ENCODE results near the gene MS4A18. TPM values are rescaled to one million over a fixed set of nuclear protein-coding genes. Genes with fewer than 3 reads are reported as not detected.
"Not testable (repeated sequence)": the region's sequence is repeated elsewhere in the genome, so short reads cannot be mapped to it uniquely, and the experiment has no call there.

MS4A18 gene
- not detected for total RNA-seq
- not detected for polyA plus RNA-seq
- total RNA-seq: not detected

GRCh38 chr11:60724420-60724819 is at the start of gene MS4A18:
TSS of gene MS4A18 (plus strand) at chr11:60724720.
- ChIA-PET CTCF (no interaction called here), POLR2A (no interaction called here)
- no peaks in the 10 kb centered on the region for H3K9me3 ChIP-seq (ENCODE audit: control insufficient read depth in 2 of 3, low read length in 3 of 3)
- Mint-ChIP-seq H3K27ac (peak within 1 kb of the TSS in 1 of 9 donors; percentile 60), H3K4me3 (no peak within 1 kb of the TSS), H3K27me3 (peaks cover 7 to 44% (median 33%) of the 10 kb centered on the region in 5 donors), H3K9me3 (no peaks in the 10 kb centered on the region), H3K4me1 (no peaks in the 10 kb centered on the region), H3K36me3 (no peaks in the 10 kb centered on the region)
- H3K27me3 ChIP-seq (ENCODE audit: control insufficient read depth in 2 of 2, insufficient read depth in 2 of 2, low read length in 2 of 2): no peaks in the 10 kb centered on the region
- no peak within 1 kb of the TSS for H3K4me3 ChIP-seq (ENCODE audit: low read length)
- intact Hi-C loops (cut with micrococcal nuclease): no loop called here
- no peaks in the 10 kb centered on the region for H3K4me1 ChIP-seq (ENCODE audit: control insufficient read depth in 2 of 2, insufficient read depth in 2 of 2, low read length in 2 of 2)
- H3K27ac ChIP-seq (ENCODE audit: low read depth, low read length): no peak within 1 kb of the TSS
- ATAC-seq (no peak), DNase-seq (no peak)
- no peaks in the 10 kb centered on the region for H3K36me3 ChIP-seq (ENCODE audit: control insufficient read depth in 2 of 3, insufficient read depth in 3 of 3, low read length in 3 of 3)

- H3K36me3 Mint-ChIP-seq: peaks cover 0 to 25% (median 4%) of the 10 kb centered on the region in 5 donors
- H3K27ac Mint-ChIP-seq, CTCF ChIA-PET: not testable (repeated sequence)
Measured at GRCh38 chr11:60678231-60678630, 46.3 kb upstream of the MS4A18 start.

GRCh38 chr11:60679879-60680278 is 44.6 kb upstream of the MS4A18 start:
- CTCF ChIA-PET: no interaction called here
- no peak overlapping the region for H3K4me3 Mint-ChIP-seq
- H3K27me3 Mint-ChIP-seq: peaks cover 4 to 36% (median 20%) of the 10 kb centered on the region in 5 donors
- H3K4me3 ChIP-seq (ENCODE audit: low read length): no peak overlapping the region
- intact Hi-C loops (cut with micrococcal nuclease): no loop called here
- H3K27ac Mint-ChIP-seq: no peak overlapping the region
- H3K9me3 ChIP-seq (ENCODE audit: control insufficient read depth in 2 of 3, low read length in 3 of 3): peaks cover 0 to 13% (median 0%) of the 10 kb centered on the region in 3 experiments
- POLR2A ChIA-PET: no interaction called here
- H3K27ac ChIP-seq (ENCODE audit: low read depth, low read length): no peak overlapping the region
- no peak for DNase-seq
- no peaks in the 10 kb centered on the region for H3K27me3 ChIP-seq (ENCODE audit: control insufficient read depth in 2 of 2, insufficient read depth in 2 of 2, low read length in 2 of 2)
- H3K36me3 ChIP-seq (ENCODE audit: control insufficient read depth in 2 of 3, insufficient read depth in 3 of 3, low read length in 3 of 3): no peaks in the 10 kb centered on the region
- peaks cover 0 to 25% (median 4%) of the 10 kb centered on the region in 5 donors for H3K36me3 Mint-ChIP-seq
- peaks cover 10 to 61% (median 23%) of the 10 kb centered on the region in 11 donors for H3K9me3 Mint-ChIP-seq
- peaks cover 0 to 3% (median 0%) of the 10 kb centered on the region in 7 donors for H3K4me1 Mint-ChIP-seq
- H3K4me1 ChIP-seq (ENCODE audit: control insufficient read depth in 2 of 2, insufficient read depth in 2 of 2, low read length in 2 of 2): no peaks in the 10 kb centered on the region
- no peak for ATAC-seq

More at GRCh38 chr11:60678231-60678630, 46.3 kb upstream of the MS4A18 start:
- peaks cover 10 to 71% (median 26%) of the 10 kb centered on the region in 11 donors for H3K9me3 Mint-ChIP-seq
- intact Hi-C loops (cut with micrococcal nuclease); ATAC-seq; POLR2A ChIA-PET; H3K36me3 ChIP-seq (ENCODE audit: control insufficient read depth in 2 of 3, insufficient read depth in 3 of 3, low read length in 3 of 3); H3K4me3 ChIP-seq (ENCODE audit: low read length); DNase-seq; H3K4me3 Mint-ChIP-seq; H3K27me3 ChIP-seq (ENCODE audit: control insufficient read depth in 2 of 2, insufficient read depth in 2 of 2, low read length in 2 of 2); H3K4me1 Mint-ChIP-seq; H3K4me1 ChIP-seq (ENCODE audit: control insufficient read depth in 2 of 2, insufficient read depth in 2 of 2, low read length in 2 of 2); H3K27ac ChIP-seq (ENCODE audit: low read depth, low read length): not testable (repeated sequence)
- H3K9me3 ChIP-seq (ENCODE audit: control insufficient read depth in 2 of 3, low read length in 3 of 3): peaks cover 0 to 17% (median 0%) of the 10 kb centered on the region in 3 experiments
- peaks cover 4 to 39% (median 16%) of the 10 kb centered on the region in 5 donors for H3K27me3 Mint-ChIP-seq

GRCh38 chr11:60680455-60681119 is 43.9 kb upstream of the MS4A18 start:
- H3K27ac ChIP-seq (ENCODE audit: low read depth, low read length): no peak overlapping the region
- Mint-ChIP-seq H3K9me3 (peaks cover 10 to 61% (median 23%) of the 10 kb centered on the region in 11 donors), H3K36me3 (peaks cover 0 to 25% (median 4%) of the 10 kb centered on the region in 5 donors), H3K27ac (no peak overlapping the region), H3K4me3 (no peak overlapping the region), H3K4me1 (peaks cover 0 to 3% (median 0%) of the 10 kb centered on the region in 7 donors), H3K27me3 (peaks cover 4 to 31% (median 17%) of the 10 kb centered on the region in 5 donors)
- peaks cover 0 to 13% (median 0%) of the 10 kb centered on the region in 3 experiments for H3K9me3 ChIP-seq (ENCODE audit: control insufficient read depth in 2 of 3, low read length in 3 of 3)
- no peak overlapping the region for H3K4me3 ChIP-seq (ENCODE audit: low read length)
- DNase-seq (no peak), ATAC-seq (no peak)
- no peaks in the 10 kb centered on the region for H3K4me1 ChIP-seq (ENCODE audit: control insufficient read depth in 2 of 2, insufficient read depth in 2 of 2, low read length in 2 of 2)
- intact Hi-C loops (cut with micrococcal nuclease): no loop called here
- H3K27me3 ChIP-seq (ENCODE audit: control insufficient read depth in 2 of 2, insufficient read depth in 2 of 2, low read length in 2 of 2): no peaks in the 10 kb centered on the region
- POLR2A ChIA-PET: no interaction called here
- H3K36me3 ChIP-seq (ENCODE audit: control insufficient read depth in 2 of 3, insufficient read depth in 3 of 3, low read length in 3 of 3): no peaks in the 10 kb centered on the region
- CTCF ChIA-PET: no interaction called here

- H3K4me1 Mint-ChIP-seq; H3K27me3 ChIP-seq (ENCODE audit: control insufficient read depth in 2 of 2, insufficient read depth in 2 of 2, low read length in 2 of 2); DNase-seq; H3K27ac ChIP-seq (ENCODE audit: low read depth, low read length); H3K4me3 ChIP-seq (ENCODE audit: low read length); H3K4me3 Mint-ChIP-seq; H3K9me3 ChIP-seq (ENCODE audit: control insufficient read depth in 2 of 3, low read length in 3 of 3); H3K36me3 ChIP-seq (ENCODE audit: control insufficient read depth in 2 of 3, insufficient read depth in 3 of 3, low read length in 3 of 3); H3K36me3 Mint-ChIP-seq; ATAC-seq; intact Hi-C loops (cut with micrococcal nuclease); H3K27ac Mint-ChIP-seq; POLR2A ChIA-PET; H3K4me1 ChIP-seq (ENCODE audit: control insufficient read depth in 2 of 2, insufficient read depth in 2 of 2, low read length in 2 of 2); CTCF ChIA-PET: not testable (repeated sequence)
- Mint-ChIP-seq H3K27me3 (peaks cover 7 to 25% (median 11%) of the 10 kb centered on the region in 5 donors), H3K9me3 (peaks cover 0 to 27% (median 3%) of the 10 kb centered on the region in 11 donors)
Measured at GRCh38 chr11:60684541-60684848, 40.0 kb upstream of the MS4A18 start.

- CTCF ChIA-PET: no interaction called here
- intact Hi-C loops (cut with micrococcal nuclease): no loop called here
Measured at GRCh38 chr11:60691661-60692060, 32.9 kb upstream of the MS4A18 start.

GRCh38 chr11:60699284-60699691 is 25.2 kb upstream of the MS4A18 start, which contains the start of gene MS4A8:
TSS of gene MS4A8 (plus strand) at chr11:60699612. CDS start at chr11:60700861, 1,249 bp downstream.
- Histone ChIP-seq H3K4me3 (ENCODE audit: low read length) (no peak within 1 kb of the TSS), H3K9me3 (ENCODE audit: control insufficient read depth in 2 of 3, low read length in 3 of 3) (no peaks in the 10 kb centered on the region), H3K36me3 (ENCODE audit: control insufficient read depth in 2 of 3, insufficient read depth in 3 of 3, low read length in 3 of 3) (no peaks in the 10 kb centered on the region), H3K27ac (ENCODE audit: low read depth, low read length) (no peak within 1 kb of the TSS), H3K27me3 (ENCODE audit: control insufficient read depth in 2 of 2, insufficient read depth in 2 of 2, low read length in 2 of 2) (no peaks in the 10 kb centered on the region), H3K4me1 (ENCODE audit: control insufficient read depth in 2 of 2, insufficient read depth in 2 of 2, low read length in 2 of 2) (no peaks in the 10 kb centered on the region)
- Mint-ChIP-seq H3K27me3 (peaks cover 4 to 17% (median 6%) of the 10 kb centered on the region in 5 donors), H3K9me3 (peaks cover 0 to 6% (median 0%) of the 10 kb centered on the region in 11 donors), H3K36me3 (no peaks in the 10 kb centered on the region), H3K4me3 (no peak within 1 kb of the TSS), H3K4me1 (no peaks in the 10 kb centered on the region), H3K27ac (no peak within 1 kb of the TSS)
- intact Hi-C loops (cut with micrococcal nuclease): no loop called here
- DNase-seq: no peak
- no peak for ATAC-seq
- POLR2A ChIA-PET: no interaction called here
- CTCF ChIA-PET: no interaction called here

More at GRCh38 chr11:60691661-60692060, 32.9 kb upstream of the MS4A18 start:
- Mint-ChIP-seq H3K27me3 (peaks cover 6 to 35% (median 24%) of the 10 kb centered on the region in 5 donors), H3K9me3 (peaks cover 0 to 6% (median 0%) of the 10 kb centered on the region in 11 donors), H3K36me3 (no peaks in the 10 kb centered on the region), H3K4me3 (no peak overlapping the region), H3K27ac (no peak overlapping the region), H3K4me1 (no peaks in the 10 kb centered on the region)
- Histone ChIP-seq H3K4me3 (ENCODE audit: low read length) (no peak overlapping the region), H3K4me1 (ENCODE audit: control insufficient read depth in 2 of 2, insufficient read depth in 2 of 2, low read length in 2 of 2) (no peaks in the 10 kb centered on the region), H3K36me3 (ENCODE audit: control insufficient read depth in 2 of 3, insufficient read depth in 3 of 3, low read length in 3 of 3) (no peaks in the 10 kb centered on the region), H3K9me3 (ENCODE audit: control insufficient read depth in 2 of 3, low read length in 3 of 3) (no peaks in the 10 kb centered on the region), H3K27ac (ENCODE audit: low read depth, low read length) (no peak overlapping the region), H3K27me3 (ENCODE audit: control insufficient read depth in 2 of 2, insufficient read depth in 2 of 2, low read length in 2 of 2) (no peaks in the 10 kb centered on the region)
- ATAC-seq: no peak
- no peak for DNase-seq
- POLR2A ChIA-PET: no interaction called here

All from naive thymus-derived CD4-positive, alpha-beta T cell (primary cell).